IMR-90 (cell line): ENCODE data around the gene TMEM45A. TPM values are rescaled to one million over a fixed set of nuclear protein-coding genes. Genes with fewer than 3 reads are reported as not detected.

ENCODE experiments used
- ATAC-seq: fragments of 200-7000 bp; cut with Tn5 transposase; 2 replicates; pipeline ENCODE4 v1.9.1; 2020; ENCODE audit warnings: low read depth, mild to moderate bottlenecking, moderate library complexity
- BruUV-seq: library from RNA; stranded (reverse); fragments of 400-500 nt; replicated peaks from 2 replicates; lab custom pipeline; 2021; lab: Mats Ljungman, UMichigan
- CTCF ChIA-PET: fragments of 300-600 bp; formaldehyde crosslinking; extraction: SDS; loops from one replicate; lab custom pipeline; 2021; ENCODE audit warnings: antibody characterized with exemption; lab: Yijun Ruan, JAX
- POLR2A ChIA-PET: fragments of 300-600 bp; sonication (Branson Sonifier 250); formaldehyde crosslinking; loops from one replicate; lab custom pipeline; 2022; ENCODE audit warnings: antibody characterized with exemption; ENCODE audit not compliant: unreplicated experiment; lab: Charles Lee
- DNase-seq: peaks from one replicate; pipeline ENCODE4 v3.0.0; 2013
- H2AFZ ChIP-seq: replicated peaks from 2 replicates; pipeline ENCODE3; 2013; ENCODE audit warnings: low read length, mild to moderate bottlenecking; ENCODE audit not compliant: poor library complexity
- H2AK5ac ChIP-seq: 2 replicates; pipeline ENCODE4 v1.6.1; 2013; ENCODE audit warnings: low read depth, low read length, inconsistent platforms
- H2AK9ac ChIP-seq: replicated peaks from 2 replicates; pipeline ENCODE3; 2013; ENCODE audit warnings: mild to moderate bottlenecking, low read depth, low read length, moderate library complexity; ENCODE audit not compliant: poor library complexity
- H2BK120ac ChIP-seq: 2 replicates; pipeline ENCODE4 v1.6.1; 2013; ENCODE audit warnings: low read depth, low read length, inconsistent platforms
- H2BK15ac ChIP-seq: 3 replicates; pipeline ENCODE4 v1.6.1; 2013; ENCODE audit warnings: low read depth, low read length, inconsistent platforms
- H2BK20ac ChIP-seq: 2 replicates; pipeline ENCODE4 v1.6.1; 2013; ENCODE audit warnings: low read depth, mild to moderate bottlenecking, inconsistent platforms, low read length, moderate library complexity
- H2BK5ac ChIP-seq: 2 replicates; pipeline ENCODE4 v1.6.1; 2013; ENCODE audit warnings: mild to moderate bottlenecking, low read depth, low read length, inconsistent platforms; ENCODE audit not compliant: poor library complexity, severe bottlenecking
- H3K14ac ChIP-seq: replicated peaks from 2 replicates; pipeline ENCODE4 v1.6.1; 2013; ENCODE audit warnings: low read depth, low read length, inconsistent platforms
- H3K18ac ChIP-seq: 2 replicates; pipeline ENCODE4 v1.6.1; 2013; ENCODE audit warnings: low read depth, low read length, control low read depth
- H3K23ac ChIP-seq: 2 replicates; pipeline ENCODE4 v1.6.1; 2013; ENCODE audit warnings: low read depth, low read length, inconsistent platforms
- H3K27ac ChIP-seq: 2 replicates; pipeline ENCODE4 v1.5.1; 2013; ENCODE audit warnings: mild to moderate bottlenecking, control low read depth, low read length; ENCODE audit not compliant: insufficient read depth
- H3K27me3 ChIP-seq: 2 replicates; pipeline ENCODE4 v1.6.1; 2013; ENCODE audit warnings: low read length; ENCODE audit not compliant: control insufficient read depth, insufficient read depth
- H3K36me3 ChIP-seq: 2 replicates; pipeline ENCODE4 v1.6.1; 2013; ENCODE audit warnings: low read length, mixed read lengths; ENCODE audit not compliant: control insufficient read depth, insufficient read depth
- H3K4ac ChIP-seq: 2 replicates; pipeline ENCODE4 v1.6.1; 2013; ENCODE audit warnings: low read depth, low read length, inconsistent platforms
- H3K4me1 ChIP-seq: 2 replicates; pipeline ENCODE4 v1.6.1; 2013; ENCODE audit warnings: low read length, mixed read lengths; ENCODE audit not compliant: control insufficient read depth, insufficient read depth
- H3K4me2 ChIP-seq: 2 replicates; pipeline ENCODE4 v1.6.1; 2013; ENCODE audit warnings: low read depth, mild to moderate bottlenecking, control low read depth, low read length, moderate library complexity
- H3K4me3 ChIP-seq: 2 replicates; pipeline ENCODE4 v1.5.1; 2013; ENCODE audit warnings: low read depth, mild to moderate bottlenecking, control low read depth, low read length, moderate library complexity; ENCODE audit not compliant: insufficient read depth
- H3K56ac ChIP-seq: 2 replicates; pipeline ENCODE4 v1.6.1; 2013; ENCODE audit warnings: low read length, inconsistent platforms; ENCODE audit not compliant: insufficient read depth; ENCODE audit errors: extremely low read depth
- H3K79me1 ChIP-seq, 2 experiments: 2 replicates each; pipeline ENCODE4 v1.6.1; 2013; ENCODE audit warnings: low read length in 2 of 2, inconsistent platforms in 1 of 2, low read depth in 1 of 2
- H3K9ac ChIP-seq: 2 replicates; pipeline ENCODE4 v1.6.1; 2013; ENCODE audit warnings: low read depth, low read length, control low read depth
- H3K9me1 ChIP-seq: 2 replicates; pipeline ENCODE4 v1.6.1; 2013; ENCODE audit warnings: low read length, inconsistent platforms; ENCODE audit not compliant: insufficient read depth
- H3K9me3 ChIP-seq: 2 replicates; pipeline ENCODE4 v1.6.1; 2013; ENCODE audit warnings: low read length; ENCODE audit not compliant: control insufficient read depth, insufficient read depth
- H4K20me1 ChIP-seq: 2 replicates; pipeline ENCODE4 v1.6.1; 2013; ENCODE audit warnings: low read length, inconsistent platforms; ENCODE audit not compliant: insufficient read depth
- H4K5ac ChIP-seq: 2 replicates; pipeline ENCODE4 v1.6.1; 2013; ENCODE audit warnings: mild to moderate bottlenecking, low read depth, low read length, control low read depth
- H4K8ac ChIP-seq, 2 experiments: 2 replicates each; pipeline ENCODE4 v1.6.1; 2013; ENCODE audit warnings: low read depth in 2 of 2, low read length in 2 of 2, control low read depth in 1 of 2, inconsistent platforms in 1 of 2
- H4K91ac ChIP-seq: 2 replicates; pipeline ENCODE4 v1.6.1; 2013; ENCODE audit warnings: low read depth, low read length, inconsistent platforms; ENCODE audit not compliant: insufficient read depth
- BHLHE40 ChIP-seq: fragments of 150-350 bp; IDR thresholded peaks from 2 replicates; pipeline ENCODE4 v1.6.1; 2016; ENCODE audit warnings: mild to moderate bottlenecking, low read depth, low read length
- CEBPB ChIP-seq: IDR thresholded peaks from 2 replicates; pipeline ENCODE4 v1.6.1; 2012; ENCODE audit warnings: low read depth, low read length, improper control_type of control experiment
- CHD1 ChIP-seq: IDR thresholded peaks from 2 replicates; pipeline ENCODE4 v1.6.1; 2012; ENCODE audit warnings: low read depth, low read length, improper control_type of control experiment
- CTCF ChIP-seq: conservative IDR thresholded peaks from 2 replicates; pipeline ENCODE4 v1.5.1; 2012; ENCODE audit warnings: mild to moderate bottlenecking, low read depth, low read length, improper control_type of control experiment
- ELK1 ChIP-seq: fragments of 150-350 bp; IDR thresholded peaks from 2 replicates; pipeline ENCODE4 v1.6.1; 2016; ENCODE audit warnings: low read depth, mild to moderate bottlenecking, low read length, moderate library complexity, borderline replicate concordance
- FOS ChIP-seq: fragments of 150-350 bp; IDR thresholded peaks from 2 replicates; pipeline ENCODE4 v1.6.1; 2016; ENCODE audit warnings: low read depth, low read length
- MAFK ChIP-seq: IDR thresholded peaks from 2 replicates; pipeline ENCODE4 v1.6.1; 2012; ENCODE audit warnings: low read depth, low read length, improper control_type of control experiment
- MAZ ChIP-seq: IDR thresholded peaks from 2 replicates; pipeline ENCODE4 v1.6.1; 2012; ENCODE audit warnings: low read depth, mild to moderate bottlenecking, low read length, improper control_type of control experiment, moderate library complexity, borderline replicate concordance
- MXI1 ChIP-seq: IDR thresholded peaks from 2 replicates; pipeline ENCODE4 v1.6.1; 2012; ENCODE audit warnings: low read depth, mild to moderate bottlenecking, low read length, moderate library complexity, borderline replicate concordance
- NFE2L2 ChIP-seq: fragments of 150-350 bp; IDR thresholded peaks from 2 replicates; pipeline ENCODE4 v1.6.1; 2016; ENCODE audit warnings: low read depth, mild to moderate bottlenecking, low read length
- POLR2A ChIP-seq: IDR thresholded peaks from 2 replicates; pipeline ENCODE4 v1.6.1; 2012; ENCODE audit warnings: mild to moderate bottlenecking, low read depth, low read length
- RAD21 ChIP-seq: IDR thresholded peaks from 2 replicates; pipeline ENCODE4 v1.6.1; 2012; ENCODE audit warnings: low read length, improper control_type of control experiment
- RCOR1 ChIP-seq: IDR thresholded peaks from 2 replicates; pipeline ENCODE4 v1.6.1; 2012; ENCODE audit warnings: mild to moderate bottlenecking, low read length, improper control_type of control experiment; ENCODE audit not compliant: insufficient replicate concordance
- RFX5 ChIP-seq: IDR thresholded peaks from 2 replicates; pipeline ENCODE4 v1.8.0; 2012; ENCODE audit warnings: low read depth, mild to moderate bottlenecking, low read length, moderate library complexity
- SMC3 ChIP-seq: fragments of 150-350 bp; IDR thresholded peaks from 2 replicates; pipeline ENCODE4 v1.6.1; 2016; ENCODE audit warnings: low read depth, mild to moderate bottlenecking, antibody characterized with exemption, low read length, moderate library complexity
- USF2 ChIP-seq: fragments of 150-350 bp; IDR thresholded peaks from 2 replicates; pipeline ENCODE4 v1.6.1; 2017; ENCODE audit warnings: mild to moderate bottlenecking, antibody characterized with exemption, low read length, low read depth
- WGBS, 2 experiments: methylation state at CpG; one replicate each; pipeline versions ENCODE4 v1.1.5 to v1.1.7; 2013; ENCODE audit warnings: missing lambda C conversion rate in 2 of 2; ENCODE audit not compliant: insufficient read length in 1 of 2; ENCODE audit errors: extremely low coverage in 2 of 2; 5-methylcytosine and 5-hydroxymethylcytosine counted together
- dilution Hi-C: fragments of 300-500 bp; cut with HindIII; formaldehyde crosslinking; loops from one replicate; pipeline ENCODE4 v1.14.3; 2018; ENCODE audit warnings: low sequenced_read_pairs; ENCODE audit not compliant: unreplicated experiment
- in situ Hi-C: fragments of 300-500 bp; cut with MboI; formaldehyde crosslinking; loops from 3 replicates; pipeline ENCODE4 v1.14.3; 2019; ENCODE audit warnings: low sequenced_read_pairs, inconsistent platforms, mixed read lengths
- intact Hi-C: fragments of 100-400 bp; cut with micrococcal nuclease; formaldehyde crosslinking; loops from 2 replicates; pipeline ENCODE4 v1.10.0; 2022
- polyA plus RNA-seq, 3 experiments: library from polyadenylated mRNA; depleted of rRNA; stranded (reverse); fragments of >200 nt; gene quantifications; 2 replicates each; pipeline ENCODE4 v1.2.3, GENCODE V29; 2012; ENCODE audit warnings: low replicate concordance in 1 of 3
- total RNA-seq: library from RNA; depleted of rRNA; stranded (reverse); fragments of >200 nt; gene quantifications from 2 replicates; pipeline ENCODE4 v1.2.3, GENCODE V29; 2012

Gene TMEM45A
- total and polyA plus RNA-seq, 2 of the 4 experiments (the other 2 are of a cell fraction): 13.6 to 21.7 TPM

- H2BK20ac ChIP-seq: no peak overlapping the region
- no peak overlapping the region for H4K8ac ChIP-seq
- no peak overlapping the region for H2BK15ac ChIP-seq
- no peak overlapping the region for H3K14ac ChIP-seq
- DNase-seq (no peak), ATAC-seq (no peak)
- no peaks in the 10 kb centered on the region for H4K20me1 ChIP-seq
- BruUV-seq: no TSS peak
- H3K27me3 ChIP-seq: no peaks in the 10 kb centered on the region
- no peak overlapping the region for H4K5ac ChIP-seq
- H3K23ac ChIP-seq: no peak overlapping the region
- H2BK5ac ChIP-seq: no peak overlapping the region
- H3K9ac ChIP-seq: no peak overlapping the region
- TF ChIP-seq ELK1 (no peak), FOS (no peak), BHLHE40 (no peak), MAZ (no peak), CTCF (no peak), SMC3 (no peak), RAD21 (no peak), RCOR1 (no peak), RFX5 (no peak), CHD1 (no peak), CEBPB (no peak), MAFK (no peak), POLR2A (no peak), USF2 (no peak), MXI1 (no peak), NFE2L2 (no peak)
- H2AFZ ChIP-seq: no peak overlapping the region
- no peak overlapping the region for H2BK120ac ChIP-seq
- no peak overlapping the region for H2AK5ac ChIP-seq
- no peaks in the 10 kb centered on the region for H3K4me1 ChIP-seq
- intact Hi-C loops: no loop called here
- in situ Hi-C loops: no loop called here
- H3K56ac ChIP-seq: no peak overlapping the region
- H2AK9ac ChIP-seq: no peak overlapping the region
- no peak overlapping the region for H4K91ac ChIP-seq
- no peaks in the 10 kb centered on the region for H3K9me1 ChIP-seq
- no peaks in the 10 kb centered on the region for H3K36me3 ChIP-seq
- H3K18ac ChIP-seq: no peak overlapping the region
- H3K4me3 ChIP-seq: no peak overlapping the region
- no peak overlapping the region for H3K4me2 ChIP-seq
- POLR2A ChIA-PET: no interaction called here
- WGBS, 2 experiments: no CpG with 5 or more reads among the region's 2 CpGs
- dilution Hi-C loops: no loop called here
- CTCF ChIA-PET: interaction anchor here (0.5 to 1.4 kb wide), 2 partner anchors 134 to 1433 kb away, joined by 5 read pairs; no protein-coding TSS in a partner anchor
- H3K9me3 ChIP-seq: no peaks in the 10 kb centered on the region
- no peaks in the 10 kb centered on the region for H3K79me1 ChIP-seq
- H3K27ac ChIP-seq: no peak overlapping the region
- H3K4ac ChIP-seq: no peak overlapping the region
Observed at GRCh38 chr3:100455841-100456550, 36.4 kb upstream of the TMEM45A start.
